GDM1 (cell line): ENCODE data around the gene FAM118B.
"Not testable (repeated sequence)": the region's sequence is repeated elsewhere in the genome, so short reads cannot be mapped to it uniquely, and the experiment has no call there.

Source experiments
- DNase-seq: peaks from one replicate; lab custom pipeline; 2025; lab: John Stamatoyannopoulos, UW

Gene FAM118B

DNA sequence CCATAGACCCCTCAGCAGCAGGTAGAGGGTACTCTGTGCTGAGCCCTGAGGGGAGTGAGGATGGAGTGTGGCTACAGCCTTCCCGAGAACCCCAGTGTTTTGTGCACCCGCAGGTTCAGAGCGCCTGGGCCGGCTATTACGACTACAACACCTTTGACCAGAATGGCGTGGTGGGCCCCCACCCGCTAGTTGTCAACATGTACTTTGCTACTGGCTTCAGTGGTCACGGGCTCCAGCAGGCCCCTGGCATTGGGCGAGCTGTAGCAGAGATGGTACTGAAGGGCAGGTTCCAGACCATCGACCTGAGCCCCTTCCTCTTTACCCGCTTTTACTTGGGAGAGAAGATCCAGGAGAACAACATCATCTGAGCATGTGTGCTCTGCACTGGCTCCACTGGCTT lies 65.7 kb downstream of the FAM118B start:
- no peak for DNase-seq

DNA sequence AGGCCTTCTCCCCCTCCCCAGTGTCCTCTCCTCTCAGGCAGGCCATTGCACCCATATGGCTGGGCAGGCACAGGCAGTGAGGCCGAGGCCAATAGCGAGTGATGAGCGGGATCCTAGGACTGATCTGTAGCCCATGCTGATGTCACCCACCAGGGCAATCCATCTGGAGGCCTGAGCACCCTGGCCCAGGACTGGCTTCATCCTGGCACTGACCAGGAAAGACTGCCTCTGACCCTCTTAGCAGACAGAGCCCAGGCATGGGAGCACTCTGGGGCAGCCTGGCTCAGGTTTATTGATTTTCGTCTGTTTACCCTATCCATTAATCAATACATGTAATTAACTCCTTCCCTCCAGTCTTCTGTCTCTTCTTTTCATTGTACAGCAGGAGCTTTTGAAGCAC lies 66.2 kb downstream of the FAM118B start:
- no peak for DNase-seq

DNA sequence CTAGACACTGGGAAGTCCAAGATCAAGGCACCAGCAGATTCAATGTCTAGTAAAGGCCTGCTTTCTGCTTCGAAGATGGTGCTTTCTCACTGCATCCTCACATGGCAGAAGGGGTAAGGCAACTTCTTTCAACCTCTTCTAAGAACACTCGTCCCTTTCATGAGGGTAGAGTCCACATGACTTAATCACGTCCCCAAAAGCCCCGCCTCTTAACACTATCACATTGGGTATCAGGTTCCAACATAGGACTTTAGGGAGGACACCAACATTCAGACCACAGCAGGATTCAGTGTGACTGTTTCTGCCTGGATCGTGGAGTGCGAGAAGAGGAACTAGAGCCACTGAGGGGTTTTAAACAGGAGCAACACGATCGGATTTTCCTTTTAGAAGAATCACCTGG lies 67.6 kb downstream of the FAM118B start:
- no peak for DNase-seq

DNA sequence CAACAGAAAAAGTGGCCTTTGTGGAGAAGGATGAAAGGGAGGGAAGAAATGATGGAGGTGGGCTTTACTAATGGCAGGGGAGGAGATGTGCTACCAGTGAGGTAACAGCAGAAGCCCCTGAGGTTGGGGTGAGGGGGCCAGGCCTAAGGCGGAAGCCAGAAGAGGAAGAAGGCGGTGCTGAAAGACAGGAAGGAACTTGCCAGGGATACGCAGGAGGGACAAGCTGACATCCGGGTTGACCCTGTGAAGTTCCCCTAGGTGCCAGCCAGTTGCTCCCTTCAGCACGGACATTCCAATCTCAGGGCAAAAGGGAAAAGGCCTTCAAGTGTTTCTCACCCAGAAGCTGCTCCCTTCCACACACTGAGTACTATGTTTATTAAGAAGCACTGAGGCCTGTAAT lies 69.0 kb downstream of the FAM118B start:
- DNase-seq: peak; percentile 49

DNA sequence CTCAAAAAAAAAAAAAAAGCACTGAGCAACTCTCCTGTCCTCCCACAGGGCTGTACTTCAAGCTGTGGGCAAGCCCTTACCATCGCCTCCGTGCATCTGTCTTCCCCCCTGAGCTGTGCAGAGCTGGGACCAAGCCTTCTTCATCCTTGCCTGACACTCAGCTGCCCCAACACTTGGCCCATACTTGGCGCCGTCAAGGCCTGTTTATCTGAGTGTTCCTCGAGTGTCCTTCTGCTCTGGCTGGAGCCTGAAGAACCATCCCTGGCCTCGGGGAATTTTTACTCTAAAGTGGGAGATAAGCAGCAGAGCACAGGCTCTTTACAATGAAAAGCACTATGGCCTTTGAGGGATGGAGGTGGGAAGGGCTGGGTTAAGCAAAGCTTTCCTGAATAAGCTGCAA lies 69.7 kb downstream of the FAM118B start:
- no peak for DNase-seq

DNA sequence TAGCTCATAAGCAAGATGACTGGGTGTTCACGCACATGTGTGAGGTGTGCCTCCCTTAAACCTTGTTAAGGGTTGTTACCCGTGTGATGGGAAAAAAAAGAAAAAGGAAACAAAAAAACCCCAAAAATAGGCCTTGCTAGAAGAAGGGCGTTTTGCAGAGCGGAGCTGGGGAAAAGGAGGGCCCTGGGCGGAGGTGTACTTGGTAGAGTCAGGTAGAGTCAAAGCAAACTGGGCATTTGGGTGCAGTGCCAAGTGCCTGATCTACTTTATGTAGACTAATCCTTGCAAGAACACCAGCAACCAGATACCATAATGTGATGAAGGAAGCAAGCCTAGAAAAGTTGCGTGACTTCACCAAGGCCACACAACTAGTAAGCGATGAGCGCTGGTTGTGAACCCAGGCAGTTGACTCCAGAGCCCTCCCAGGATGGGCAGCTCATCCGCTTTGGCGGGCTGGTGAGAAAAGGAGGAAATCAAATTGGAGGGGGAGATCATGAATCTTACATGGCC lies 70.1 kb downstream of the FAM118B start:
- DNase-seq: no peak

DNA sequence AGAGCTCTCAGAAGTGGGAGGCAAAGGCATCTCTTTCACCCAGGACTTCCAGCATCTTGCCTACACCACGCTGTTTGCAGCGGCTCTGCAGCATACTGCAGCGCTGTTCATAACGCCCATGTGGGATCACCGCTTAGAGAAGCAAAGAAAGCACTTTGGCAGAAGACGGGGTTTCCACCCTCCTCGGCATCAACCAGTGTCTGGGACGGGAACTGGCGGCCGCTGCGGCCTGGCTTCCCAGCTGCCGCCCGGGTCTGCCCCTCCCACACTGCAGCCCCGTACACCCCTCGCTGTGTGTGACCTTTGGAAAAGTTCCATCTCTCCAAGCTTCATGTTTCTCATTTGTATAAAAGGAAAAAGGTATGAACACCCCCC lies 70.8 kb downstream of the FAM118B start:
- DNase-seq: no peak

DNA sequence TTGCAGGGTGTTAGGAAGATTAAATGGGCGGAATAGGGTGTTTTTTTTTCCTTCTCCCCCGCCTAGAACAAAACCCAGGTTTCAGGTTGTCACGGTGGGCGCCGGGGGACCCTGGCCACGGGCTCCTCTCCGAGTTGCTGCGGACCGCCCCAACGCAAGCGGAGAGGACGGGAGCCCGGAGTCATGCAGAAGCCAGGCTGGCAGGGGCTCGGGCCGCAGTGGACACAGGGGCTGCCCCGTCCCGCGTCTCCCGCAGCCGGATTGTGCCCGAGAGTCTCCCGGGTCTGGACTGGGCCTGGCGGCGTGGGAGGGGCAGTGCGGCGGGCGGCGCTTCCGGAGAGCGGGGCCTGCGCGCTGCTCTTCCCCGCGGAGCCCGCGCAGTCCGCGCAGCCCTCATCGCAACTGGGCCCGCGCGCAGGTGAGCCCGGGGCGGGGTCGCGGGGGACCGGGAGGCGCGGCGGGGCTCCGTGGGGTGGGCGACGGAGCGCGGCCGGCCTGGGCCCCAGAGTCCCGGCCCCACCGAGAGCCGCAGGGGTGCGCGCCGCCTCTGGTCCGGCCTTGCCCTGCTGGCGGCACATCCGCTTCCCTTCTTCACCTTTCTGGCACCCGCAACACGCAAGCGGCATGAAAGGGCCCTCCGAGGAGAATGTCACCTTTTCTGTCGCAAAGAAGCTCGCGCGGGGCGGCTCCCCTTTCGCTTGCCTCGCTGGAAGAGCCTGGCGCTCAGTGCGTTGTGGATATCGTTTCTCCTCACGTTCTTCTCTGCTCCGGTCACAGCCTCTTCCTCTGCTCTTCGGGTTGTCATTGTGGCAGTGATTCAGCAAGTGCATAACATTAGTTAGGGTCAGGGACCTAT lies 71.4 kb downstream of the FAM118B start, which contains the start of gene TIRAP:
Gene TIRAP (plus strand): TSS at position 358 of the 856 bp plus-strand sequence. CDS start 7,802 bp downstream, outside the sequence.
- DNase-seq: no peak

DNA sequence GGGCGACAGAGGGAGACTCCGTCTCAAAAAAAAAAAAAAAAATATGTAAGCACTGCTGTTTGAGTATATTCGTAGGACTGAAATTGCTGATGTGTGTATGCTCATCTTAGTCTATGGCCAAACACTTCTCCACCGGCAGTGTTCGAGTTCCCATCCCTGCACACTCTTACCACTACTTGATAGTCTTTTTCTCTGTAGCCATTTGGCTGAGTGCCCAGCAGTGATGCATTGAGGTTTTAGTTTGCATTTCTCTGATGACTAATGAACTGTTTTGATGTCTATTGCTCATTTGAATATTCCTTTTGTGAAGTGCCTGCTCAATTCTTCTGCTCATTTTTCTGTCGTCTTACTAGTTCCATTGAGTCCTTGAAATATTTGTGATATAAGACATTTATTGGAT lies 73.2 kb downstream of the FAM118B start:
- peak; percentile 6 for DNase-seq

DNA sequence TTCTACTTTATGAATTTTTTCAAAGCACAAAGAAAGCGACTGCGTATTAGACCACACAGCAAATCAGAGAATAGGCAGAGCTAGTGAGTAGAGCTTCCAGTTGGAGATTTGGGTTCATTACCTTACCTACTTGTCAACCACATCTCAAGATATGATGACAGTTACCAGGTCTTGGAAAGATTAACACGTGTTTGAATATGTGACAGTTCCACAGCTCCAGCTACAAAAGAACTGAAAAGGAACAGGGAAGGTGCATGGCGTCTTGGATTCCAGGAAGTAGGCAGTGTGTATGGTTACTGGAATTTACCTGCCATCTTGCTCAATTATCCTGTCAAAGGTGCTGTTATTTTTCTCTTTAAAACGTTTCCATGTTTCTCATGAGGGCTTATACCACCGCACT lies 76.7 kb downstream of the FAM118B start:
- DNase-seq: no peak

DNA sequence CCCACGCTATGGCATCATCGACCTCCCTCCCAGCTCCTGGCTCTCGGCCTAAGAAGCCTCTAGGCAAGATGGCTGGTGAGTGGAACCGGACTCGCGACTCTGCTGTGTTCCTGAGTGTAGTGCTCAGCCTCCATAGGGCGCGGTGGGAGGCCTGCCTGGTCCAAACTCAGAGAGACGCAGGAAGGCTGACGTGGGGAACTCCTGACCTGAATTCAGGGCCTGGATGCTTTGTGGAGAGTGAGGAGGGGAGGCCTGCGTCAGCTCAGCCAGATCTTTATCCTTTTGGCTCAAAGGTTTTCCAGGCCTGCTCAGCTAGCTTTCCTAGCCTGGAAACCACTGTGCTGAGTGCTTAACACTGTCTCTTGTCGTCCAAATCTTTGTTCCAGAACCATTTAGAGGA lies 79.3 kb downstream of the FAM118B start:
- no peak for DNase-seq

DNA sequence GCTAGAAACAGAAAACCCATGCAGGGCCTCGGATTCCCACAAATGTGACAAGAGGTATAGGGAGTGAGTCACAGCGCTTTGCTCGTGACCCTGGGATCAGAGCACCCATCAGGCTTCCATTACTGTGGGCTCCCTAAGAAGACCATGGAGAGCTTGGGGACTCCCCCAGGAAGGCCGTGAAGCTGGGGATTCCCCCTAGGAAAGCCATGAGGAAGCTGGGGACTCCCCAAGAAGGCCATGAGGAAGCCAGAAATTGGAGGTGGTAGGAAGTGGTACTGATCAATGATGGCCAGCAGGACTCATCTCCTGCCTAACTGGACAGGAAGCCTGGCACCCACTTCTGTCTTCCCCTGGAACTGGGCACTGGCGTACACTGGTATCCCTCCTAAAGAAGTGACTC lies 82.1 kb downstream of the FAM118B start:
- DNase-seq: no peak

DNA sequence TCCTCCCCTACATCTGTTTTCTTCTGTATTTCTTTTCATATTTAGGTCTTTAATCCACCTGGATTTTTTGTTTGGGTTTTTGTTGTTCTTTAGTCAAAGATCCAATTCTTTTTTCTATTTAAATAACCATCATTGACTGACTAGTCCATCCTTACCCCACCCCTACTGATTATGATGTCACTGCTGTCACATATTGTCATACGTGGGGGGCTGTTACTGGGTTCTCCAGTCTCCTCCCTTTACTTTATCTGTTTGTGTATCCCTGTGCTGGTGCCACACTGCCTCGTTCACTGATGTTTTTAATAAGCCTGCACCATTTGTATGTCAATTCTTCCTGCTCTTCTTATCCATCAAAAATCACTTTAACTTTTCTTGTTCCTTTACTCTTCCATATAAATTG lies 85.4 kb downstream of the FAM118B start:
- no peak for DNase-seq

DNA sequence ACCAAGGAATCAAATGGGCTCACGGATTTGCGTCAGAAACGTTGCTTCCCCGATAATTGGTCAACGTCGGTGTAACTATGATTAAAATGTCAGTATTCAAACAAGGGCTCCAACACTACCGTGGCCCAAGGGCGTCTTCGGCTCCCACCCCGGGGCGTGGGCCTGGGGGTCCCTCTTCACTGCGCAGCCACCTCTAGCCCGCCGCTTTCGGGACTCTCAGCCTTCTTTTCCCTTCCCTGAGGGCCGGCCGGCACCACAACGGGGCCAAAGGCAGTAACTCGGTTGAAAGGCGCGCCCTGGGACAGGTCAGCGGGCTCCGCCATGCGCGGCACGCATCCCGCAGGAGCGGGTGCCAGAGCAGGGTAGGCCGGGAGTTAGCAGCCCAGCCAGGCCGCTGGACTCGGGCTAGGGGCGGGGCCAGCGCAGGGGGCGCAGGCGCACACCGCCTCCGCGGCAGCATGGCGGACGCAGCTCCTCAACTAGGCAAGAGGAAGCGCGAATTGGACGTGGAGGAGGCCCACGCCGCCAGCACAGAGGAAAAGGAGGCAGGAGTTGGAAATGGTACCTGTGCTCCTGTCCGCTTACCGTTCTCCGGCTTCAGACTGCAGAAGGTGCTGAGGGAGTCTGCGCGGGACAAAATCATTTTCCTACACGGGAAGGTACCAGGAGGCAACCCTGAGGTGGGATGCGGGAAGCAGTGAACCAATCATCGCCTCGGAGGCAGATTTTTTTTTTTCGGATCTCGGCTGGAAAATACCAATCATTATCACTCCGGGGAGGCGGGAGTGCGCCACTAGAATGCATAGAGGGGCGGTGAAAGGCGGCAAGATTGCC lies 92.3 kb downstream of the FAM118B start, which contains the start of gene DCPS:
Gene DCPS (plus strand): TSS at position 438 of the 834 bp plus-strand sequence. CDS start 21 bp downstream, at position 459.
- DNase-seq: peak; percentile 84

DNA sequence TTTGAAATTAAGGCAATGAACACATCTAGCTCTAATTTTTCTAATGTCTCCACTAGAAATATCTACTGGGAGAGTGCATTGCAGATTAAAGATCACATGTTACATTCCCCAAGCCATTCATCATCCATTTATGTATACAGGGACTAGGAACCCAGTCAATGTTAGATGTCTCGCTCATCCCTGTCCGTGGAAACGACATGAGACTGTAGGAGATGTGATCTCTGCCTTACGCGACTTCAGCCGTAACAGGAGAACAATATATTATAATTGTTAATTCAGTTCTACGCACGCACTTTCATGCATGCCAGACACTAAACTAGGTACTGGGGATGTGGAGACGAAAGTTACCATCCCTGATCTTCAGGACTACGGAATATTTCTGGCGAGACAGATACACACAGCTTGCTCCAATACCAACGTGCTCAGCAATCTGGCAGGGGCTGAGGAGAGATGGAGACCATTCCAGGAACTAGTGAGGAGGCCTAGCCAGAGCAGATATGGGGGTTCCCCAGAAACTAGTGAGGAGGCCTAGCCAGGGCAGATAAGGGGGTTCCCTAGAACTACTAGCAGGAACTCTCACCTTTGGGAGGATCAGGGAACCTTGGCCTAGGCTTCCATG lies 93.0 kb downstream of the FAM118B start:
- DNase-seq: no peak

DNA sequence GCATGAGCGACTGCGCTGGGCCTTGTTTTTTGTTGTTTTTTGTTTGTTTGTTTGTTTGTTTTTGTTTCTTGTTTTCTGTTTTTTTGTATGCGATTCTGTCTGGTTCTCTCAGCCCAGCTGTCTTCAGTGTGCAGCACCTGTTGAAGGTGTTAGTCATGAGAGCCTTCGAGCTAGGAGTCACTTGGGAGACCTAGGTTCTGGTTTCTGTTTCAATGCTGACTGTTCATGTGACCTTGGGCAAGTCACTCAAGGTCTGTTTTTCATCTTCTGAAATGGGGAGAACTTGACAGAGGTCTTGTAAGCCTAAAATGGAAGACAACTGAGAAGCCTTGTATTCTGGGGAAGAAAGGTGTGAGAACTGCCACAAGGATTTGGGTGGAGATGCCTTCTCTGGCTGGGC lies 94.1 kb downstream of the FAM118B start:
- DNase-seq: no peak

DNA sequence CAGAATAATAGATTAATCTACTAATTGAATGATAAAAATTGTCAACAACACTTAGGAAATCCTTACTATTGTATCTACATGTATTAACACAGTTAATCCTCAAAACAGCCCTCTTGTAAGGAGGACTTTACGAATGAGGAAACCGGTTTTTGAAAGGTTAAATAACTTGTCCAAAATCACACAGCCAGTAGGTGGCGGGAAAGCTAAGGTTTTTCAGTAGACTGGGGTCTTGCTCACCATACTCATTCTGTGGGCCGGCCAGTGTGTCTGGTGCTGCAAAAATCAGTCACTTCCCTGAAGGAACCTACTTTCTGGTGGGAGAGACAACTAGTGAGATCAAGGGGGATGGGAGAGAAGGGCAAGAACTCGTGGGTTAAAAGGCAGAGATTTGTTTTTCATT lies 96.1 kb downstream of the FAM118B start:
- peak; percentile 49 for DNase-seq

DNA sequence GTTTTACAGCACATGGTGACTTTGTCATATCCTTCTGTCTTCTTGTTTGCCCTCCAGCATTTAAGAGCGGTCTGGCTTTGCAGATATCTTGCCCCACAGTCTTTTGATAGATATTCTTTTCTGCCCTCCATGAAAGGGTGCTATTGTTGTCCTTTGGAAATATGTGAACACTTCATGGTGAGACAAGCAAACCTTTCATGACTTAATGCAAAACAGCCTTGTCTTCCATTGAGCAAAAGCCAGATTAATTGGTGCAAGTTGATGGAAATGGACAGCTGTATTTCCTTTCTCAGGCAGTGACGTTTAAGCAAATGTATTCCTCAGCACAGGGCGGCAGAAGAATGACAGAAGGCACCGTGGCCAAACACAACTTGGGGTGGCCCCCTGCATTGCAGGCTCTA lies 96.7 kb downstream of the FAM118B start:
- DNase-seq: no peak

DNA sequence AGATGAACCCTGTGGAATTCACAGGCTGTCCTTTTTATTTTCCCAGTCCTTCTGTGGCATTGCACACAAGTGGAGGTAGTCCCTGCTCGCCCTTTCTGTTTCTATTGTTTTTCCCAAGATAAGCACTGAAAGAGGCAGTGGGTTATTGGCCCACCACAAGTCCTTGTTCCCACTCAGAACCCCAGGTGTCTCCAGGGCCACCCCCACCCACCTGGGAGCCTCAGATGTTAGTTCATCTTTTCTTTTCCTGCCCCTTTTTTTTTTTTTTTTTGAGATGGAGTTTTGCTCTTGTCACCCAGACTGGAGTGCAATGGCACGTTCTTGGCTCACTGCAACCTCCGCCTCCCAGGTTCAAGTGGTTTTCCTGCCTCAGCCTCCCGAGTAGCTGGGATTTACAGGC lies 97.2 kb downstream of the FAM118B start:
- DNase-seq: not testable (repeated sequence)

DNA sequence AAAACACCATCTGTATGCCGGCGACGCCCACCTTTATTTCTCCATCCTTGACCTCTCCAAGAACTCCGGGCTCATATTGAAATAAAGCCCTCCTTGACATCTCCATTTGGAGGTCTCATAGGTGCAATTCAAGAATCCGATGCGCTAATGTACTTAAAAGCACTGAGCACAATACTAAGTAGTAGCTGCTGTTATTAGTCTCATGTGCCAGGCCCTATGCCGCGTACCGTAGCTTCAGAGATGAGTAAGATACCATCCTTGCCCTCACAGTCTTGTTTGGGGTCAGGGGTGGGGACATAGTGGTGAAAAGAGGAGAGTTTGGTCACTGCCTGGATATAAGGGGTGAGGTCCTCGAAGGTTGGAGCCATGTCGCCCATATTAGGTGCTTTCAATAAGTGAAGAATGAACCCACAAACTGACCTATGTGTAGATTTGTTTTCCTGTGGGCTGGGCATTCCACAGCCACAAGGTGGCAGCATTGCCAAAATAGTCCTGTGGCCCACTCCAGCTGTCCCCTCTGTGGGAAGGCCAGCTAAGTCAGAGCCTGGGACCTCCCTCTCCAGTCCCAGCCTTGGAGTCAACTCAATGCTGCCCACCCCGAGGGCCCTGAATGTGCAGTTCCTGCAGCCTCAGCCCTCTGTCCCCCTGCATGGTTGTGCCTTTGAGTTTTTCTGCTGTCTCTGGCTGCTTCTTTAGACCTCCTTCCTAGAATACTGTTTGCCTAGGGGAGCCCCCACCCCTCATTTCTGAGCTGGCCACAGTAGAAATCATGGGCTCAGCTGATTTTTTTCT lies 98.8 kb downstream of the FAM118B start:
- peak; percentile 57 for DNase-seq

DNA sequence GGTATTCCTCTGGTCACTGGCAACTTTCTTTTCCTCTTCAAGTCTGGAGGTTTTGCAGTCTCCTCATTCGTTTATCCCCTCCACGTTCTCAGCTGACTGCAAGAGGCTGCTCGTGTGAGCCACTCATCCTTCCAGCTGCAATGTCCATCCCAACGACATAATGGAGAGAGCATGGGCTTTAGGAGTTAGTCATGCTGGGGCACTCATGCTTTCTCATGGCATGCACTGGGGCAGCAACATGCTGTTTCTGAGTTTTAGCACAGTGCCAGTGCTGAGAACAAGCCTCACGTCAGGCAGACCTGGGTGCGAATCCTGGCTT lies 99.4 kb downstream of the FAM118B start:
- DNase-seq: no peak
